ENCODE measurements around the gene ZNF619. TPM values are rescaled to one million over a fixed set of nuclear protein-coding genes. Genes with fewer than 3 reads are reported as not detected.

ZNF619 gene
- total RNA-seq, 1 experiment from 2014 or later = 7.2 TPM

GRCh38 chr3:40490916-40491315 lies 14.0 kb downstream of the ZNF619 start:
- TF ChIP-seq ZBTB43 (CRISPR knock-in tag; IDR thresholded peaks at IDR 0.05) = no peak
- no peak for TF ChIP-seq FOXJ3 (CRISPR knock-in tag; IDR thresholded peaks at IDR 0.05; ENCODE audit: borderline replicate concordance)
- TF ChIP-seq GRHL2 (CRISPR knock-in tag; IDR thresholded peaks at IDR 0.05; ENCODE audit: insufficient replicate concordance, severe bottlenecking) = no peak
- TF ChIP-seq ZNF317 (CRISPR knock-in tag; IDR thresholded peaks at IDR 0.05; ENCODE audit: borderline replicate concordance, low read depth) = no peak
- TF ChIP-seq, protein P1, sequence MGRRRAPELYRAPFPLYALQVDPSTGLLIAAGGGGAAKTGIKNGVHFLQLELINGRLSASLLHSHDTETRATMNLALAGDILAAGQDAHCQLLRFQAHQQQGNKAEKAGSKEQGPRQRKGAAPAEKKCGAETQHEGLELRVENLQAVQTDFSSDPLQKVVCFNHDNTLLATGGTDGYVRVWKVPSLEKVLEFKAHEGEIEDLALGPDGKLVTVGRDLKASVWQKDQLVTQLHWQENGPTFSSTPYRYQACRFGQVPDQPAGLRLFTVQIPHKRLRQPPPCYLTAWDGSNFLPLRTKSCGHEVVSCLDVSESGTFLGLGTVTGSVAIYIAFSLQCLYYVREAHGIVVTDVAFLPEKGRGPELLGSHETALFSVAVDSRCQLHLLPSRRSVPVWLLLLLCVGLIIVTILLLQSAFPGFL (CRISPR knock-in tag; IDR thresholded peaks at IDR 0.05; ENCODE audit: borderline replicate concordance) = no peak
- TF ChIP-seq SP1 (CRISPR knock-in tag; conservative IDR thresholded peaks at IDR 0.05) = no peak
- TF ChIP-seq TCF7 (CRISPR knock-in tag; IDR thresholded peaks at IDR 0.05; ENCODE audit: low read depth) = no peak
- TF ChIP-seq, protein P2, sequence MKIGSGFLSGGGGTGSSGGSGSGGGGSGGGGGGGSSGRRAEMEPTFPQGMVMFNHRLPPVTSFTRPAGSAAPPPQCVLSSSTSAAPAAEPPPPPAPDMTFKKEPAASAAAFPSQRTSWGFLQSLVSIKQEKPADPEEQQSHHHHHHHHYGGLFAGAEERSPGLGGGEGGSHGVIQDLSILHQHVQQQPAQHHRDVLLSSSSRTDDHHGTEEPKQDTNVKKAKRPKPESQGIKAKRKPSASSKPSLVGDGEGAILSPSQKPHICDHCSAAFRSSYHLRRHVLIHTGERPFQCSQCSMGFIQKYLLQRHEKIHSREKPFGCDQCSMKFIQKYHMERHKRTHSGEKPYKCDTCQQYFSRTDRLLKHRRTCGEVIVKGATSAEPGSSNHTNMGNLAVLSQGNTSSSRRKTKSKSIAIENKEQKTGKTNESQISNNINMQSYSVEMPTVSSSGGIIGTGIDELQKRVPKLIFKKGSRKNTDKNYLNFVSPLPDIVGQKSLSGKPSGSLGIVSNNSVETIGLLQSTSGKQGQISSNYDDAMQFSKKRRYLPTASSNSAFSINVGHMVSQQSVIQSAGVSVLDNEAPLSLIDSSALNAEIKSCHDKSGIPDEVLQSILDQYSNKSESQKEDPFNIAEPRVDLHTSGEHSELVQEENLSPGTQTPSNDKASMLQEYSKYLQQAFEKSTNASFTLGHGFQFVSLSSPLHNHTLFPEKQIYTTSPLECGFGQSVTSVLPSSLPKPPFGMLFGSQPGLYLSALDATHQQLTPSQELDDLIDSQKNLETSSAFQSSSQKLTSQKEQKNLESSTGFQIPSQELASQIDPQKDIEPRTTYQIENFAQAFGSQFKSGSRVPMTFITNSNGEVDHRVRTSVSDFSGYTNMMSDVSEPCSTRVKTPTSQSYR (CRISPR knock-in tag; IDR thresholded peaks at IDR 0.05) = no peak
- TF ChIP-seq NR3C1 (CRISPR knock-in tag; conservative IDR thresholded peaks at IDR 0.05; ENCODE audit: low read depth) = no peak
- TF ChIP-seq SMAD4 (CRISPR knock-in tag; IDR thresholded peaks at IDR 0.05) = no peak
- TF ChIP-seq RELA (CRISPR knock-in tag; IDR thresholded peaks at IDR 0.05; ENCODE audit: borderline replicate concordance) = no peak
- no peak for TF ChIP-seq NFATC4 (CRISPR knock-in tag; IDR thresholded peaks at IDR 0.05)
- no peak for TF ChIP-seq GABPB1 (CRISPR knock-in tag; IDR thresholded peaks at IDR 0.05)
- no peak for TF ChIP-seq USF1 (CRISPR knock-in tag; IDR thresholded peaks at IDR 0.05)
- no peak for TF ChIP-seq ZNF416 (CRISPR knock-in tag; IDR thresholded peaks at IDR 0.05)
- TF ChIP-seq NFE2L1 (CRISPR knock-in tag; IDR thresholded peaks at IDR 0.05) = no peak
- TF ChIP-seq ZNF671 (CRISPR knock-in tag; IDR thresholded peaks at IDR 0.05) = no peak
- Mint-ChIP-seq H3K36me3 (peaks cover 33% of the 10 kb centered on the region), H3K4me3 (no peak overlapping the region), H3K9me3 (peaks cover 23% of the 10 kb centered on the region), H3K4me1 (peaks cover 5% of the 10 kb centered on the region; the same call in 1 of the 2 replicates), H3K27ac (no peak overlapping the region), H3K27me3 (ENCODE audit: low read depth) (no peaks in the 10 kb centered on the region; the same call in 1 of the 2 replicates)
- POLR2A ChIA-PET = no interaction called here
- ATAC-seq (no peak), DNase-seq (ENCODE audit: low spot score) (no peak)
- CTCF ChIA-PET = no interaction called here

GRCh38 chr3:40494698-40495097 lies 17.8 kb downstream of the ZNF619 start:
- ChIA-PET POLR2A (no interaction called here), CTCF (interaction anchor here (0.7 to 3.8 kb wide), 2 partner anchors 11 to 166 kb away, joined by 3 to 22 read pairs; partner anchors contain the start of gene ZNF620)
- Mint-ChIP-seq H3K4me1 (peaks cover 5% of the 10 kb centered on the region), H3K27ac (no peak overlapping the region), H3K9me3 (no peaks in the 10 kb centered on the region), H3K27me3 (ENCODE audit: low read depth) (no peaks in the 10 kb centered on the region), H3K4me3 (no peak overlapping the region), H3K36me3 (0 out of 2 replicates have a peak, but pooled peaks cover 4% of the 10 kb centered on the region)
- DNase-seq (ENCODE audit: low spot score) (no peak), ATAC-seq (no peak)
- no peak for TF ChIP-seq ZNF416 (CRISPR knock-in tag; IDR thresholded peaks at IDR 0.05)
- peak; percentile 27; the same call in 1 of the 2 replicates for TF ChIP-seq USF2 (CRISPR knock-in tag; IDR thresholded peaks at IDR 0.05)

Measured in WTC11 (cell line).